ENCODE results near the gene SYNE1.

The SYNE1 gene

DNA sequence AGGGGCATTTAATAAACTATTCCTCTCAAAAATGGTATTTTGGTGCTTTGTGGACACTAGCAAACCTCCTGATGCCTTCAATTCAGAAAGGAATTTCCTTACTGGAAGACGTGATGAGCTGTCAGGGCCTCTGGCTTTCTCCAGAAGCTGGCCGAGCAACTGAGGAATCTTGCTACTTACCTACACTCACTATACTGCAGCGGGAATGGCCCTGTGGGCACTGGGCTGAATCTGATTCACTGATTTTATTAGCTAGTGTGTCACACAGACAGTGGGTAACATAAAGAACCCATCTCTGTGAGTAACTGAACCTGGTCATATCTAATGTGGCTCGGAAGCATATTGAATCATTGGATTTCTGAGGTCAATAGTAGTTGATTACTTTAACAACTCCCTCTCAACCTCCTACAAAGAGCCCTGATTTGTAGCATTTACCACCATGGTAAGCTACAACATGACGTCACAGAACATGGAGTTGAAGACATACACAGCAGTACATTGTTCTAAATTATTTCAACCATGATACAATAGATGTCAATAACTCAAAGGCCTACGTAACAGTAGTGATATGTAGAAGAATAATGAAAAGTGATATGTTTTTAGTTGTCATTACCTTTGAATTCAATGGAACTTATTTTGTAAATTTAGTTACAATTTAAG, 232.1 kb downstream of the SYNE1 start:
- no peak for DNase-seq

DNA sequence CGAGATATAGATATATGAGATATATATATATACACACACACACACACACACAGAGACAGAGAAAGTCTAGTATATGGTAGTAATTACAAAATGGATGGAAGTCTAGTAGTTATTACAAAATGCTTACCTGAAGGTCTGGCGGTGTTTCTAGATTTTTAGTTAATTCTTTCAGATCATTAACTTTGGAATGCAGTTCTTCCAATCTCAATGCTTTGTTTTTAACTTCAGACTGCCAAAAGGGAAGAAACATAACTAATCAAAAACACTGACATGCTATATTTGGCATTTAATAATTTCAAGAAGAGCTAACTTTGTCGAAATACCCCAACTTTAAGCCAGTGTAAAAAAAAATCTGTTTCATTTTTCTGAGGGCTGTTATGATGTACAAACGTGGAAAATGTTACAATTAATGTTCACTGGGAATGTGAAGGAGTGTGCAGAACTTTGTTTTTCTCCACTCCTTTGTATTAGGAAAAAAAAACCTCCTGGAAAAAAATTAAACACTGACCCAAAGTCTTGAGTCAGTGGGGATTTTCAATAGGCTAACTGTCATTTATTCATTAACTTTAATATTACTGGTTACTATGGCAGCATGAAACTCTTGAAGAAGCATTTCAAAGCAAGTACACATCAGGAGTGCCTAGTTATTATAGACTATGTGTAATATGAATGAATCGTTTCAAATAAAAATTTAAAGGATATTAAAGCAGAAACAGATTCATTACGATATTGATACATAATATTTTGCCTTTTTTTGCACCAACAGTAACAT, 232.9 kb downstream of the SYNE1 start:
- no peak for DNase-seq

DNA sequence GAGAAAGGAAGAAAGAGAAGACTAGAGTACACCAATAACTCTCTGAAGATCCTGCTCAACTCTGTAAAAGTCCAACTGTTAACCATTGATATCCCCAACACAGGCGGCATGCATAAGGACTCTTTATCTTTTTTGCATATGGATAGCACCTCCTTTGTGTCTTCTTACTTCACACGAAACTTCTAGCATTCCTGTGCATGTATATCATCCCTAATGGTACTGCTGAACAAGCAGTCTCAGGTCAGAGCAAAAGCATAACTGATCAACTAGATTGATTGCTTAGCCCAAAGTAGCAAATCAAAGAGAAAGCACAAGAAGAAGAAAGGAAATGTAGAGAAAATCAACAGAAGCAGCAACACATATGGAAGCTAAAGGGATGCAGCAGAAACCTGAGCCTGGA, 234.4 kb downstream of the SYNE1 start:
- DNase-seq: no peak

DNA sequence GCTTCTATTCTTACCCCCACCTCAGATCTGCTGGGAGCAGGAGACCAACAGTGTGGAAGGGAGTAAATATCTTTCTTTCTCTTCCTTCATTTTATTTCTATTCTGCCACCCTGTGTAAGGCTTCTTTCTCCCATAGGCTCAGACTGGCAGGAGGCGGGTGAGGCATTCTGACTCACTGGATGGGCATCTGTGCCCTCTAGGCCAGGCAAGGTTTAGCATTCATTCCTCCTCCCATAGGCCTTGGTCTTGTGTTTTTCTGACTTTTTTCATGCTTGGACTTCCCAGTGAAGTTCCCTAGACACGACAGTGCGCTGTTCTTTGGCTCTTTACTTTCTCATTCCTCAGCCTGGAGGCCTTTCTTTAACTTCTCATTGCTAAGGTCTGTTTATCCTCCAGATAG, 235.2 kb downstream of the SYNE1 start:
- DNase-seq: no peak

DNA sequence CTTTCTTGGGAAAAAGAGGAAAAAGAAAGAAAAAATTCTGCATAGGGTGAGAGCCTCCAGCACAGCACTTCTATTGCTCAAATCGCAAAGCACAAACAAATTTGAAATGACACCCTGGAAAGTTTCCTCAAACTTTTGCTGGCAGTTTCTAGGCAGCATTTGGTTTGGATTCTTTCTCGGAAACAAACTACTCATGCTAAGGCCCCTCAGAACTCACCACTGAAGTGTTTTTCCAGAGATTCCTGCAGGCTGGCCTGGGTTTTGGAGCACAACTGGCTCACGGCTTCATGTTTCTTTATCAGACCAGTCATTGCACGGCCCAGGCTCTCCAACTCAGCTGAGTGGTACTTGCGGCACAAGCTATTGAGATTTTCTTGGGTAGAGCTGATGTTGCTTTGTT, 237.8 kb downstream of the SYNE1 start:
- no peak for DNase-seq

DNA sequence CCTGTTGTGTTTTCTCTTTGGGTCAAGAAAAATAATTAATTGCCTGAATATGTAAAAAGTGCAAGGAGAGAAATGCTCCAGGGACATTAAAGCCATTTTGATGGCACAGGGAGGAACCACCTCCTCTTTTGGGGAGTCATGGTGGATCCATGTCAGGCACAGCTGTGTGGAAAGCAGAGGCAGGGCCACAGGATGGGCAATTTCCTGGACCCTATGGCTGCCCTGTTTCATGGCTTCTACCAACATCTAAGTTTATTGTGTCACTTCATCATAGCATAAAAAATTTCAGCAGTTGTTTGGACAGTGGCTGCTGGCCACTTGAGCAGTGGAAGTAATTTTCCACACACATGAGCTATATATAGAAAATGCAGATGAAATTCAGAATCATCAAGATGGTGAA, 238.2 kb downstream of the SYNE1 start:
- DNase-seq: no peak

DNA sequence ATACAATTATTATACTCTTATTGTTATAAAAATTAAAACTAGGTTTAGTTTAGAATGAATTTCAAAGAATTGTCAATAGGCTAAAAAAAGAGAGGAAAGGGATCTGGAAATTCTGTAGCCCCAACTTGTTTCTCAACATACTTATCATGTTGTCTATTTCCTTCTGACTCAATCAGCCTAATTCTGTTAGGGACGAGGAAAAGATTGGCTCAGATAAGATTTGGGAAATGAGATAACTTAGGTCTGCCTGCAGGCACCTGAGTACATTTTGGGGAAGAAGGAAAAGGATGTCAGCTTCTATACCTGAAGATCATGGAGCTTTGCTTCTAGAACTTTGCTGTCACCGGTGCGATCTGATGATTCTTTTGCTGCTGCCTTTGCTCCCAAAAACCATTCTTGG, 238.8 kb downstream of the SYNE1 start:
- no peak for DNase-seq

DNA sequence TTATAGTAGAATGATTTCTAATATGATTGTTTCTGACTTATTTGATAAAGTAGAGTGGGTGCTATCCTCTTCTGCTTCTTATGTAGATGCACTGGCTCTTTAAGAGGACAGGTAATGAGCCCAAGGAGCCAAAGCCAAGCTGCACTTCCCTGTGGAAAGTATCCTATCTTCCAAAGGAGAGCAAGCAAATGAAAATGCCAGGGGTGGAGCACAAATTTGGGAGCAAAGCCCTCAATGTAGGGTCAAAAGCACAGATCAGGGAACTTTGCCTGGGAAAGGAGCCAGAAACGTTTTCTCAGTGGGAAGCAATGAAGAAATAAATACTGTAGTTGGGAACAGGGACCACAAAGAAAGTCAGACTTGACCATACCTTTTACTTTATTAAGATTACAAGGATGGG, 242.9 kb downstream of the SYNE1 start:
- no peak for DNase-seq

DNA sequence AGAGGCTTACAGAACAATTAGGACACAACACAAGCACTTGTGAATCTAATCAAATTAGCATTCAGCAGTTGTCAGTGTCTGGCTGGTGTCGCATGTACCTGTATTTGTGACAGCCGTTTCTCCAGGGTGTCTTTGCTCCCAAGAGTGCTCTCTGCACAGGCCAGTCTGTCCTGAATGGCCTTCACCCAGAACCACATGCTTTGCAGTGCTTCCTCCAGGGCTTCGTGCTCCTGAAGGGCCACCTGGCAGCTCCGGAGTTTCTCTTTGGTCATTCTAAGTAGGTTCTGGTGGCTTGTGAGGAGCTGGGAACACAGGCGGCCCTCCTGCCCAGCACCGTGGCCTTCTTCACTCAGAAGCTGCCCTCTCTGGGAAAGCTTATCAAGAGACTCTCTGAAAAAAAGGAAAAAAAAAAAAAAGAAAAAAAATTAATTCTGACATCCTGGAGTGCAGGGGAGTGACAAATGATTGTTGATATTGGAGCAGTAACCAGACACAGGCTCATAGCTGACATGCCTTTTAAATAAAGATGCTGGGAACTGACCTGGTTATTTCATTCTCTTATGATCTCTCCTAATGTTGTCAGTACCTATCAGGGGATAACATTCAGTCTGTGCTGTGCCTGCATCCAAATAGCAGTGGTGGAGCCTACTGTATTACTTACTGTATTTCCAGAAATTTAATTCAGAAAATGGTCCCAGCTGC, 245.8 kb downstream of the SYNE1 start:
- no peak for DNase-seq

DNA sequence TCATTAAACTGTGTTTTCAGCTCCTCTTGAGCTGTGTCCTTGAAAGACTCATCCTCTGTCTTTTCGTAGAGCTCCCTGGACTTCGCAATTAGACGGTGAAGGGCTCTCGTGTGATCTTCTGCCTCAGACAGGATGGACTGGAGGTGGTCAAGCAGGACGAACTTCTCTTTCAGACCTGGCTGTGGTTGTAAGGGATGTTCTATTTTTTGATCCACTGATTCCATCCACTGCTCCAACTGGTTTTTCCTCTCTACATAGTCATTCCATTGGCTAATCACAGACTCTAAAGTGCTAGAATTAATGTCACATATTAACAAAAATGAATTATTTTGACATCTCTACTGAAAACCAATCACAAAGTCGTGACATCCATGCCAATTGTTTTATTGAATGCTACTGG, 250.1 kb downstream of the SYNE1 start:
- no peak for DNase-seq

DNA sequence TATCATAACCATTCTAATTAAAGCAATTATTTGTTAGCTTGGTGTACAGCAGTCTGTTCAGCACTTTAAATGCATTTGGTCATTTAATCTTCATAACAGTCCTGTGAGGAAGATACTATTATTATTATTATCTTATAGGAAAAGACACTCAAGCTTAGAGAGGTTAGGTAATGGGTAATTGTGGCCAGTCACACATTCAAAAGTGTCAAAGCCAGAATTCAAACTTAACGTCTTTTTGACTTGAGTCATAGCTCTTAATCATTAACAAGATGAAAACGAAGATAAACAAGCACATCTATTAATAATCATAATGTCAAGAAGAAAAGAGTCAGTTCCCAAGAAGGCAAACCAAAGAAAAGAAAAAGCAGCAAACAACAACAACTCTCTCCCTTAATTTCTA, 251.0 kb downstream of the SYNE1 start:
- DNase-seq: no peak

DNA sequence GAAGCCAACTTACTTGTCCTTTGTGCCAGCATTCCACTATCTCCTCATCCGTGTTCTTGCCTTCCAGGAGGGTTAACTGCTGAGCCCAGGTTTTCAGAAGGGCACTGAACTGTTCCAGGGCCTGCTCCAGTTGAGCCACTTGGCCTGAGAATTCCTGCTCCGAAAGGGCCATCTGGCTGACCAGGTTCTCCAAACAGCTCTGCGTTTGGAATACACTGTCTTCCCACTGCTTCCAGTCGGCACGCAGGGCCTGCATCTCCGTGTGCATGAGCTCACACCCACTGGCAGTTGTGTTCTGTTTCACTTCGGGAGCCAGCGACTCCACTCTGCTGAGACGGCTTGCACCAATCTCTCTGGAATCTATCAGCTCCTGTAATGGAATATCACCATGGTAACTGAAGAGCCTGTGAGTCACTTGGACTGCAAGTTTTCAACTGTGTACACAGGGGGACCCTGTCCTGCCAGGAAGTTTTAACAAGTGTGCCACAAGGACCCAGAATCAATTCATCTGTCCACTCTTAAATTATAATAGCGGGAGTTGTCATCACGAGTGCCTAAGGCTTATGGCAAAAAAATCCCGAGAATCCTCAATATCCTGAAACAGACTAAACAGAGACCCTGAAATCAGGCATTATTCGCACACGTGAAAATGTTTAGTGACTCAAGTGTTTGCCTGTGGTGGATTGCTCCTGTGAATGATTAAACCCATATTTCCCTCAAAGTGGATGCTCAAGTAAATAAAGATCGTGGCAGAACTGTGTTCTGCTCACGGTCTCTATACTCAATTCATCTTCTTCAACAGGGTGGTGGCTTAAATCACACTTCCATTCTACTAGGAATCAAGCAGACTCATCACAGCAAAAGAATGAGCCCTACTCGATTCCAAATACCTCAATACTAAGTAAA, 255.9 kb downstream of the SYNE1 start:
- no peak for DNase-seq

DNA sequence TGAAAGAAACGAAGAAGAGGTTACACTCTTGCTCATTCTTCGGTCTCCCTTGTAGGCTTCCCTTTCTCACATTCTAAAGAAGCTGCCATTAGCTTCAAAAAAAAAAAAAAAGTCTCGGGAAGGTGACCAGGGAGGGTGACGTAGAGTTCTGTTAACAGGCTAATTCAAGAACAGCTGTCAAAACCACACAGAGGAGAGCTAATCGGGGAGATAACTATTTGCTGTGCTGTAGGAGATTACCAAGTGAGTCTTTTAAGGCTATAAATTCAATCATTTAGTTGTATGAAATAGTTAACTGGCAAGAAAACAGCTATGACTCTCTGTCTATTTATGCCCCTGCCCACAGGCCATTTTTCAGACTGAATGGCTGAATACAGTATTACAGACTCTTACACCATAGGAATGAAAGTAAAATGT, 256.8 kb downstream of the SYNE1 start:
- DNase-seq: no peak

DNA sequence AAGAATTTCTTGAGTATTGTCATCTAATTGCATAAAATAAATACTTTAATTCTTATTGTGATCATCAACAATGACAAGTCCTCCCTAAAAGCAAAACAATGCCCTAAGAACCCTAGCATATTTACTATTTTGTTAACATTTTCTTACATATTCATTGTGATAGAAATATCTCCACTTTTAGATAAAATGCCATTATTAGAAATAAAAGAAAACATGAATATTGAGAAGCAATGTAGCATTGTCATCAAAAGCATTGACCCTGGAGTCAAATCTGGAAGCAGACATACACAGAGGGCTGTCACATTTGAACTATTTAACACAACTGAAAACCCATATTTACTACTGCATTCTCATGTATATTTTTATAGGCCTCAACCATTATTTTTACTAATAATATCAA, 257.7 kb downstream of the SYNE1 start:
- no peak for DNase-seq

DNA sequence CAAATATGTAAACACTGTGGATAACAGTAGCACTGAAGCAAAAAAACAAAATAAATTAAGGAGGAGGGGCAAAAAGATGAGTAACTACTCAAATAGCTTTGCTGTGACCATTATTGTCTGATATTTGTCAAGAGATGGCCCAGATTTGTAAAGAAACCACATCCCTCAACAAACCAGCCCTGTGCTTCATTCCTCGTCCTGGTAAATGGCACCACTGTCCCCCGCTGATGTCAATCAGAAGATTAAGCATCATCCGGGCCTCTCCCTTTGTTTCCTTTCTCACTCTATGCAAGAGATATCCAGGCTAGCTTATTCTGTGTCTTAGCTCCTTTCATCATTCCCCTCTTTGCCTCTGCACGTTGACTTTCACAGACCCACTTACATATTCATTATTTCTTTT, 259.0 kb downstream of the SYNE1 start:
- DNase-seq: no peak

DNA sequence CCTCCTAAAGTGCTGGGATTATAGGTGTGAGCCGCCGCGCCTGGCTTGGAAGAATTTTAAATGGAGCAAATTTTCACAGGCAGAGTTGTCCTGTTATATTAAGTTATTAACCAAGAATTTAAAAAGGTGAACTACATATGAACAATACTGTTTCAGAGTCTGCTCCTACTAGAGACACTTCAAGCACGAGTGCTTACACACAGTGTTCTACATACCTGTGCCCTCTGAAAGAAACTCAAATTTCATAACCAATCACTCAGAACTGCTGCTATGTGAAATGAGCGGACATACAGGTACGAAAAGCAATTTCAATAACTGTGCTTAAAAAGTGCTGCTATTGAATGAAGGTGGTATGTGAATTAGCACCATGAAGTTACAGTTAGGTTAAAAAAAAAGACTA, 262.0 kb downstream of the SYNE1 start:
- DNase-seq: no peak

DNA sequence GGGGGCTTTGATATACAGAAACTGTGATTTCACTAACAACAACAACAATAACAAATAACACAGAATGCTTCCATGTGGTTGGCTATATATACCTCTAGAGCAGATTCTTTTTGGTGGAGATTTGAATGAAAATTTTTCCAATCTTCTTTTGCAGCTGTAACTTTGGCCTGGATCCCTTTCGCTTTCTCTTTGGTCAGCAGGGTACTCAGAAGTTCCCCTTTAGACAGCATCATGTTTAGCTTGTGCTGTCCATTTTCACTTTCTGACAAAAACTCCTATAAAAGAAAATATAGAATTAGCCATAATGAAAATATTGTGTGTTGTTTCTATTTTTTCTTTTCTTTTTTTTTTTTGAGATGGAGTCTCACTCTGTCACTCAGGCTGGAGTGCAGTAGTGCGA, 264.2 kb downstream of the SYNE1 start:
- no peak for DNase-seq

DNA sequence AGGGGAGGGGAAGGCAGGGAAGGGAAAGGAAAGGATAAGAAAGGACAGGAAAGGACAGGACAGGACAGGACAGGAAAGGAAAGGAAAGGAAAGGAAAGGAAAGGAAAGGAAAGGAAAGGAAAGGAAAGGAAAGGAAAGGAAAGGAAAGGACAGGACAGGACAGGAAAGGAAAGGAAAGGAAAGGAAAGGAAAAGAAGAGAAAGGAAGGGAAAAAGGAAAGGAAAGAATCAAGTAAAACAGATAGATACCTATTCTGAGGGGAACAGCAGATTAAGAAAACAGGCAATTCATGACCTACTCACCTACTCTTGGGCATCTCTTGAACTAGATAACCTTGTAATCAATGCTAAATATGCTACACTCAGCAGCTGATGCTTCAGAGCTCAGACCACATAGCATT, 265.4 kb downstream of the SYNE1 start:
- no peak for DNase-seq

DNA sequence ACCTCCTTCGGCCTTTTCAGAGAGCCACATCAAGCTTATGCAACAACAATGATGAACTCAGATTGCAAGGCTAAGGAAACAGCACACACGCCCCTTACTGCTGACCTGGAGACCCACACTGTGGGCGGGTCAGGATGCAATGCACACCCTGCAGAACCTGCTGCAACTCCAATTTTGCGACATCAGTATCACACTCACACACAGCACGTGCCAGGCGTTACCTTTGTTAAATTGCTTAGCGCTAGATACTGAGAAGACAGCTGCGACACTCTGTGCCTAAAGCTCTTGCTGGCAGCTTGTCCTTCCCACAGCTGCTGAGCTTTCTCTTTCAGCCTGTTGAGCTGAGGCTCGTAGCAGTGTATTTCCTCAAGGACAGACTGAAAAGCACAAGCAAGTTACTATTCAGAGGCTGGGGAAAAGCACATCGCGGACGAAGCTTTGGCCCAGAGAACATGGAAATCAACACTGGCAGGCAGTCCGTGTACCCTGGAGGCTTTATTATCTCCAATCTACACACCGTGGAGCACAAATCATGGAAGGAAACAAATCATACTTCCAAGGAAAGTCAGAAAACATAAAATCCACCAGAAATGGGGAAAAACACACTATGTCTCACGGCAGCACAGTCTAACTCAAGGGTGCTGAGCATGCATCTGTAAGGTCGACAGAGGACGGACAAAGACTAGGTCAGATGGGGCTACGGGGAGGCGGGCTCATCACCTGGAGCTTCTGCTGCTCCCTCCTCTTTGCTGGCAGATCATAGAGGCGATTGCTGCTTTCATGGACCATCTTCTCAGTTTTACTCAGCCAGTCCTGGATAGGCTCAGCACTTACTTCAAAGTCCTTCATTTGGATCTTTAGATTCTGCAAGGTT, 268.2 kb downstream of the SYNE1 start:
- DNase-seq: no peak

DNA sequence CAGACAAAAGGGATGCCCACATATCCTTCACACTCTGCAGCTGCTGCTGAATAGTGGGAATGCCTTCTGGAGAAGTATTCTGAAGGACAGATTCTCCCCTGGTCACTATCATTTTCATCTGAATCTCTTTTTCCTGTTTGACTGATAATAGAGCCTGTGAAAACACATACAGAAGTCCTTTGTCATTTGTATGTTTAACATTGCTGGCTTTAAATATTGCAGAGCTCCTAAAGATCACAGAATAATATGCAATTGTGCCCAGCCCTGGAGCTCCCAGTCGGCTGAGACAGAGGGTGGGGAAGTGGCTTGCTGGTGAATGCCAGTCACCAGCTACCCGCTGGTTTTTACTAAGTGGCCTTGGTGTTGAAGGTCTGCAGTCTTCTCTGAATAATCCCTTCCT, 272.3 kb downstream of the SYNE1 start:
- DNase-seq: no peak

DNA sequence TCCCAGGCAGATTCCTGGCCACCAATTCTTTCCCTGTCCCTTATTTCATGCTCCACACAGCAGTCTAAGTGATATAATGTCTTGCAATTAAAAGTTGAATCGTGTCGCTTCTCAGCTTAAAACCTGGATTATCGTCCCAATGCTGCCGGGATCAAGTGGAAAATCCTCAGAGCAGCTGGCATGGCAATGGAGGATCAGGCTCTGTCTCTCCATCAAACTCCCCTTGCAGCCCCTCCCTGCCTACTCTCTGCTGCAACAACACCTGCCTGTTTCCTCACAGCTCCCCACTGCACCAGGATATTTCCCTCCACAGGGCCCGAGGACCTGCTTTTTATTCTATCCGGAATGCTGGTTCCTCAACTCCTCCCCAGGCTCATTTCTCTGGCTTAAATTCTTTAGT, 277.1 kb downstream of the SYNE1 start:
- no peak for DNase-seq

DNA sequence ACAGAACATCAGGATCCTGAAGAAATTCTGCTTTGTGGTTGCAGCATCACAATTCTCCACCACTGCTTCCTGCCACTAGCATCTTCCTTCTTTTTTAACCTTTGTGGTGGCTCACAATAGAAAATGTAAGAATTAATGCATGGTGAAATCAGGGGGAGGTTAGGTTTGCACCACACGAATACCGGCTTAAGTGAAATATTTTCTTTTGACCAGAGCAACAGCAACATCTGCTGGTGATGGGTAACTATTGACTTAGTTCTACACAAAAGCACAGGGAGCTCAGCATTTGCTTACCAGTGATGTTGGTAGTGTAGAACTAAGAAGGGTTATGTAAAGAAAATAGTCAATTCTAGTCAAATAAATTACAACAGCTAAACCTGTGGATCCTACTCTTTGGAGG, 280.5 kb downstream of the SYNE1 start:
- no peak for DNase-seq

Measured in NCI-H2029 (cell line).